GM12878 (cell line): Measurements from ENCODE around the gene OGFOD3.

Experiments
- EZH2 ChIP-seq: IDR thresholded peaks from 2 replicates; pipeline ENCODE4 v1.6.1; 2012; ENCODE audit warnings: low read depth, mild to moderate bottlenecking, control low read depth, inconsistent platforms, low read length, borderline replicate concordance; ENCODE audit not compliant: control insufficient read depth
- MLLT1 ChIP-seq: fragments of 450-650 bp; IDR thresholded peaks from 2 replicates; pipeline ENCODE4 v1.6.1; 2016; ENCODE audit warnings: mild to moderate bottlenecking
- NBN ChIP-seq: fragments of 450-650 bp; IDR thresholded peaks from 2 replicates; pipeline ENCODE4 v1.6.1; 2016
- REST ChIP-seq: IDR thresholded peaks from 2 replicates; pipeline ENCODE4 v1.6.1; 2012; ENCODE audit warnings: mild to moderate bottlenecking, low read depth, low read length
- TF ChIP-seq, protein P1 (sequence below), 3 experiments: IDR thresholded peaks in 2 of 3; conservative IDR thresholded peaks in 1 of 3; 2 replicates each; pipeline ENCODE4 v1.5.1; 2011; ENCODE audit warnings: low read depth in 3 of 3, low read length in 3 of 3, mild to moderate bottlenecking in 3 of 3, control low read depth in 2 of 3, moderate library complexity in 2 of 3, inconsistent platforms in 1 of 3, mixed read lengths in 1 of 3; ENCODE audit not compliant: control insufficient read depth in 2 of 3, insufficient read depth in 1 of 3; ENCODE audit errors: extremely low read depth in 1 of 3
- TF ChIP-seq, protein P2 (sequence below): fragments of 150-350 bp; IDR thresholded peaks from 2 replicates; pipeline ENCODE4 v1.6.1; 2014; ENCODE audit warnings: mild to moderate bottlenecking, low read depth, low read length

GRCh38 chr17:82428546-82428945 lies 10.2 kb upstream of the OGFOD3 start:
- TF ChIP-seq REST (no peak), MLLT1 (no peak), NBN (no peak), EZH2 (no peak)
- TF ChIP-seq, protein P1, sequence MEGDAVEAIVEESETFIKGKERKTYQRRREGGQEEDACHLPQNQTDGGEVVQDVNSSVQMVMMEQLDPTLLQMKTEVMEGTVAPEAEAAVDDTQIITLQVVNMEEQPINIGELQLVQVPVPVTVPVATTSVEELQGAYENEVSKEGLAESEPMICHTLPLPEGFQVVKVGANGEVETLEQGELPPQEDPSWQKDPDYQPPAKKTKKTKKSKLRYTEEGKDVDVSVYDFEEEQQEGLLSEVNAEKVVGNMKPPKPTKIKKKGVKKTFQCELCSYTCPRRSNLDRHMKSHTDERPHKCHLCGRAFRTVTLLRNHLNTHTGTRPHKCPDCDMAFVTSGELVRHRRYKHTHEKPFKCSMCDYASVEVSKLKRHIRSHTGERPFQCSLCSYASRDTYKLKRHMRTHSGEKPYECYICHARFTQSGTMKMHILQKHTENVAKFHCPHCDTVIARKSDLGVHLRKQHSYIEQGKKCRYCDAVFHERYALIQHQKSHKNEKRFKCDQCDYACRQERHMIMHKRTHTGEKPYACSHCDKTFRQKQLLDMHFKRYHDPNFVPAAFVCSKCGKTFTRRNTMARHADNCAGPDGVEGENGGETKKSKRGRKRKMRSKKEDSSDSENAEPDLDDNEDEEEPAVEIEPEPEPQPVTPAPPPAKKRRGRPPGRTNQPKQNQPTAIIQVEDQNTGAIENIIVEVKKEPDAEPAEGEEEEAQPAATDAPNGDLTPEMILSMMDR (IDR thresholded peaks at IDR 0.05 in 2 of 3, conservative IDR thresholded peaks at IDR 0.05 in 1 of 3; ENCODE audit: control insufficient read depth in 2 of 3, extremely low read depth in 1 of 3, insufficient read depth in 1 of 3, low read depth in 3 of 3, low read length in 3 of 3): no peak
- TF ChIP-seq, protein P2, sequence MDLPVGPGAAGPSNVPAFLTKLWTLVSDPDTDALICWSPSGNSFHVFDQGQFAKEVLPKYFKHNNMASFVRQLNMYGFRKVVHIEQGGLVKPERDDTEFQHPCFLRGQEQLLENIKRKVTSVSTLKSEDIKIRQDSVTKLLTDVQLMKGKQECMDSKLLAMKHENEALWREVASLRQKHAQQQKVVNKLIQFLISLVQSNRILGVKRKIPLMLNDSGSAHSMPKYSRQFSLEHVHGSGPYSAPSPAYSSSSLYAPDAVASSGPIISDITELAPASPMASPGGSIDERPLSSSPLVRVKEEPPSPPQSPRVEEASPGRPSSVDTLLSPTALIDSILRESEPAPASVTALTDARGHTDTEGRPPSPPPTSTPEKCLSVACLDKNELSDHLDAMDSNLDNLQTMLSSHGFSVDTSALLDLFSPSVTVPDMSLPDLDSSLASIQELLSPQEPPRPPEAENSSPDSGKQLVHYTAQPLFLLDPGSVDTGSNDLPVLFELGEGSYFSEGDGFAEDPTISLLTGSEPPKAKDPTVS: no peak
